DMS79 treated with DMSO at 0.1 percent for 48 hours (cell line): Measurements from ENCODE around the gene EYA2.

Experiments used
- DNase-seq: peaks from one replicate; lab custom pipeline; 2025; lab: John Stamatoyannopoulos, UW

Gene EYA2

DNA sequence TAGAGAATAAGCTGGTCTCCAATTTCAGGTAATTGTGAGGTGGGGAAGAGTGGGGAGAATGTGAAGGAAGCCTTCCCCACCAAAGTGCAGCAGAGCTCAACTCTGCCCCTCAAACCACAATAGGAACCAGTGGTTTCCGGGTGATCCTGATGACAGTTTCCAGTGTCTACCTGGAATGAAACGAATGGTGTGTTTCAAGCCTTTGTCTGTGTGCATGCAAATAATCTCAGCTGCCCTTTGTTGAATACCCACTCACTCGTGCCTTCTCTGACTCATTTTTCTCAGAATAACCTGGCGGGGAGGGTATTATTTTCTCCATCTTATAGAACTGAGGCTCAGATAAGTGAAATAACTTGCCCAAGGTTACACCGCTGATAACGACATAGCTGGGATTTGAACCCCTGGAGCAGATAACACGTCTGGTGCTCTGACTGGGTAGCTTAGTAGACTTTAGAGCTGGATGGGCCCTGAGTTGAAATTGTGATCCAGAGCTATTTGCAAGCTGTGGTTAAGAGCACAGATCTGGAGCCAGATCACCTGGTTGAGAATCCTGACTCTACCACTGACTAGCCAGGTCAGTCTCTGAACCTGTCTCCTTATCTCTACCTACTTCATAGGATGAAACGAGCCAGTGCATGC is 85.1 kb downstream of the EYA2 start:
- DNase-seq: no peak

DNA sequence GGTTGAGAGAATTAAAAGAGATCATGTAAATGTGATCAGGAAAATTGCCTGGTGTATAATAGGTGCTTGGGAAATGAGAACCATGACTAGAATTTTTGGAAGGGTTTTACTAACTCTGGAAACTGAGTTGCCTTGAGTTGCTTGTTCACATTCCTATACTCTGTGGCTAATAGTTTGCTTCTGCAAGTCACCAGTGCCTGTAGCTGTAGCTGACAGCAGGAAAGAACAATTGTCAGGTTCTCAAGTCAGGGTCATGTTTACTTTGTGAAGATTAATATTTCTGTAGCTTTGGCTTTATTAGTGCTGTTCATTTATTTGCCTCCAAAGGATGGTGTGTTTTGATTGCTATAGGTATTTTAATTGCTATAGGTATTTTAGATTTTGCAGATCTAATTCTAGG is 86.5 kb downstream of the EYA2 start:
- DNase-seq: no peak

DNA sequence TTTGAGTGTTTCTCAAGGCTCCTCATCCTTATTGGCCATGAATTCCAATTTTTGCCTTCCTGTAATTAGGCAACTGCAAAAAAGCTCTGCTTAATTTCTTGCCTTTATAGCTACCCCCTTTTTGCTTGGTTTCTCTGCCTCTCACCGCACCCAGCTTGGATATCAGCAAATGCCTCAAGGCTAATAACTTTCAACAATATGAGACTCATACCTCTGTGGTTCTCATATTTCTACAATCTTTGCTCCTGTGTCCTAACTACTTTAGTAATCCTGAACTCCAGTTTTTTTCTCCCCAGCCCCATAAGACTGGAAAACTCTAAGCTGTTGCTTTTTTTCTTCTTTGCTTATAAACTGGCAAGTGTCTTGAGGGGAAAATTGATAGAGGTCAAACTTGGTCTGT is 88.8 kb downstream of the EYA2 start:
- no peak for DNase-seq

DNA sequence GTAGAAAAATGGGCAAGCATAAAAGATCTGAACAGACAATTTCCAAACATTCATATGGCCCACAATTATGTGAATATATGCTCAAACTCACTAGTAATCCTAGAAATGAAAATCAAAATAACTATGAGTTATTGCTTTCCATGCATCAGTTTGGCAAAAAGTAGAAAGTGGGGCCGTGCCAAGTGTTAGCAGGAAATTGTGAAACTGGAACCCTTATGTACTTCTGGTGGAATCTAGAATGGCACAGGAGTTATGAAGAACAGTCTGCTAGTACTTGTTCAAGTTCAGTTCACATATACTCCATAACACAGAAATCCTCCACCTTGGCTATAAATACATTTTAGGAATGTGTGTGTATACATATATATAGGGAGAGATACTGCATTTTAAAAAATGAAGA is 89.8 kb downstream of the EYA2 start:
- no peak for DNase-seq

GRCh38 chr20:46985250-46985649 is 90.6 kb downstream of the EYA2 start:
- DNase-seq: no peak

GRCh38 chr20:46985671-46986070 is 91.0 kb downstream of the EYA2 start:
- DNase-seq: no peak

DNA sequence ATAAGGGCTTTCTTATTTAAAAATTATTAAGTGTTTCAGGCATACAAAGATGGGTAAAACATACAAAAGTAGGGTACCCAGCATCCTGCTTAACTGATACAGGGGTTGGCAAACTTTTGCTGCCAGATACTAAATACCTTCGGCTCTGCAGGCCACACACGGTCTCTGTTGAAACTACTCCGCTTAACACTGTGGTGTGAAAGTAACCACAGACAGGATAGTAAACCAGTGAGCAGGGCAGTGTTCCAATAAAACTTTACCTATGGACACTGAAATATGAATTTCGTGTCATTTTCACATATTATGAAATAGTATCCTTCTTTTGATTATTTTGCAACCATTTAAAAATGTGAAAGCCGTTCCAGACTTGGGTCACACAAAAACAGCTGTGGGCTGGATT is 92.4 kb downstream of the EYA2 start:
- DNase-seq: no peak

DNA sequence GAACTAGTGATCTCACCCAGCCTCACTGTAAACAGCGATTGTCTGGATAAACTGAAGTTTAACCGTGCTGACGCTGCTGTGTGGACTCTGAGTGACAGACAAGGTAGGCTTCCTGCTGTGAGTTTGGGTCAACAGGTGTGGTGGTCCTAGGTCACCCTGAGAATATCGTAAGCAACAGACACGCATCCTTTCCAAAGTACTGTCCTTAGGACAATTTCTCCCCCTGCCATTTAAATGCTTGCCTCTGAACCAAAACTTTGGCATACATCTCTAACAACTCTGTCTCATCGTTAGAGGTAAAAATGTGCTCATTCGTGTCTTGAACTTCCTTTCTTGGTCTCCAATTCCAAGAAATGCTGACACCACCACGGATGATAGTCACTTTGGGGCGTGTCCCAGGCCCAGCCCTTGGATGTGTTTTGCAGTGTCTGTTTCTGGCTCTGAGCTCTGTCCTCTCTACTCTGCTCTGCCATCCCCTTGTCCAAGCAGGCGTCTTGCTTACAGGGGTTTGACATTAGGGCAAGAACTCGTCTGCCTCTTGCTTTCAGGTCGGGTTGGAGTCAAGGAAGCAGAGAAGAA is 95.5 kb downstream of the EYA2 start:
- no peak for DNase-seq

GRCh38 chr20:46990596-46991104 is 96.0 kb downstream of the EYA2 start:
- DNase-seq: no peak

DNA sequence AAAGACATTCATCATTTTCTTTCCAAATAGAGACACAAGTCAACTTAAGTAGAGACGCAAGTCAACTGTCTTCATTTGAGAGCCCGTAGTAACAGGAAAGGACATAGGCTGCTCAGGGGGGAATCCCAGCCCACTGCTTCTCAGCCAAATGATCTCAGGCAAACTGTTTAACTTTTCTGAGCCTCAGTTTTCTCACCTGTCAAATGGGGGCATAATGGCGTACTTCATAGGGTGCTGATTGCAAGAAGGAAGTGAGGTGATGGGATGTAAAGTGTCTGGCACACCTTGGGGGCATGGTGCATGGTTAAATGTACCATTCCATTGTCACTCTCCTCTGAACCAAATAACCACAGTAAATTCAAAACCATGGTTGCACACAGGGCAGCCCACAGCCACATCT is 96.5 kb downstream of the EYA2 start:
- DNase-seq: no peak

DNA sequence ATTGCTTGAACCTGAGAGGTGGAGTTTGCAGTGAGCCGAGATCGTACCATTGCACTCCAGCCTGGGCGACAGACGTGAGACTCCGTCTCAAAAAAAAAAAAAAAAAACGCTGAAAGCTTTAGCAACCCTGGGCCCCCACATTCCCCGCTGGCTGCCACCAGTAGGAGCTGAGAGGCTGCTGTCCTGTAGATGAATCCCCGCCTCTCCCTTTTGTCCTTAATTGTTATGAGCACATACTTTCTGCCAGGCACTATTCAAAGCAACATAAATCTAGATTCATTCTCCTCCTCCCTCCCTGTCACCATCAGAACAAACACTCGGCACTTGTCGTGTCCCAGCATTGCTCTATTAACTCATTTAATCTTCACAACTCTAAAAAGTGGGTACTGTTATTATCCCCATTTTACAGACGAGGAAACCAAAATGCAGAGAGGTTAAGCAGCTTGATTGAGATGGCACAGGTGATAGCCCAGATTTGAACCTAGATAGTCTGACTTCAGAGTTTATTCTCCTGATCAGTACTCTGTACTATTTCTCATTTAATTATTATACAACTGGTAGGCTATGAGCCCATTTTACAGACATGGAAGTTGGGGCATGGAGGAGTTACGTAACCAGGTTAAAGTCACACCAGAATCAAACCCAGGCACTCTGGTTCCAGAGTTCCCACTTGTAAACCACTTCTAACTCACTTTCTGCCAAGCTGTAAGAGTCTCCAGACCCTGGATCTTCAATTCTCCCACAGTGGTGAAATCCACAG is 97.4 kb downstream of the EYA2 start:
- no peak for DNase-seq

DNA sequence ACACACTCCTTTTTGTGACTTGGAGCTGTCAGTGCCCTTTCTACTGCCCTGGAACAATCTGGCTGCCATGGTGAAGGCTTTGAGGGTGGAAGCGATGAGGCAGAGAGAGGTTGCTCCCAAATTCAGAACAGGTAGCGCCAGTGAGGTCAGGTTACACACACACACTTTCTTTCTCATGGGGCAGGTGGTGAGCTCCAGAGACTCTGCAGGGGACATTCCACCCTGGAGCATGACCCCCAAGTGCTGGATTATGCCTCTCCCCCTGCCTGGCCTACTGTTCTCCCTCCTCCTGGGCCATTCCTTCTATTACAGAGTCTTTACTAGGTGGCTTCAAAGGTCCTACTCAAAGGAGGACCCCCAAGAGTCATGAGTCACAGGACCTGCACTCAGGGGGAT is 98.0 kb downstream of the EYA2 start:
- no peak for DNase-seq

- no peak for DNase-seq
Observed at GRCh38 chr20:46993465-46994095, 98.9 kb downstream of the EYA2 start.

DNA sequence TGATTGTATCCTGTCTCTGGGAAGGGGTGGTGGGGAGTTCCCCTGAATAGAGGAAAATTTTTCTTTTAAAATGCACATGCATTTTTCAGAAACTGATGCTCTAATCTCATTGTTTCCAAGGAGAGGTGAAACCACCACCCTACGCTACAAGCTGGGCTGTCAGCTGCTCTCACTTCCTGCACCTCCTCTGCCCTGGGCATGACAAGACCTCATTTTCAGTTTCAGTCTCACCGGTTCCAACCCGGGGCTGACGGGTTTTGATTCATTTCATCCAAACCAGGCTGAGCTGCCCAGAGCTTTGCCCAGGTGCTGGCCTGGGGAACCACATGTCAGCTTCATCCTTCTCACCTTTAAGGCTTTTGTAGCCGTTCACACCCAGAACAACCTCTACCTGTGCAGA is 99.7 kb downstream of the EYA2 start:
- no peak for DNase-seq

DNA sequence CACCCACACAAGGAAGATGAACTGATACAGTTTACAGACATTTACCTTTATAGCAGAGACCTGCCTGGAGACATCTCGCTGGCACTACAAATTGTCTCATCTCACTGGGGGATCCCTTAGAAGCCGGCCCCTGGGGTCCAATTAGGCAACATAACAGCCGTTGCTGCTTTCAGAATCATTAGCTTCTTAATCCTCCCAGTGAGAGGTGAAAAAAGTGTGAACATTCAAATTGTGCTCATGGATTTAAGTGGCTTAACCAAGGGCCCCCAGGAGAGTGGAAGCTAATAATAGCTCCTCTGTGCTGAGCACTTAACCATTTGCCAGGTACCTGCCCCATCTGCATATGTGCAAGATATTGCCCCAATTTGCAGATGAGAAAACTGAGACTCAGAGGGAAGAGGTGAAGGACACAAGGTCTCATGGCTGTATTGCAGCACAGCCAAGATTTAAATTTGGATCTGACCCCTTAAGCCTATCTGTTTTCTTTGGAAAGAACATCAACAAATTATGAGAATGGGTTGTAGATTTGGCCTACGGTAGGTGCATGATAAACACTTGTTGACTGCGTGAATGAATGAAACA is 101.0 kb downstream of the EYA2 start:
- DNase-seq: no peak

- DNase-seq: no peak
Observed at GRCh38 chr20:46997187-46997586, 102.5 kb downstream of the EYA2 start.

DNA sequence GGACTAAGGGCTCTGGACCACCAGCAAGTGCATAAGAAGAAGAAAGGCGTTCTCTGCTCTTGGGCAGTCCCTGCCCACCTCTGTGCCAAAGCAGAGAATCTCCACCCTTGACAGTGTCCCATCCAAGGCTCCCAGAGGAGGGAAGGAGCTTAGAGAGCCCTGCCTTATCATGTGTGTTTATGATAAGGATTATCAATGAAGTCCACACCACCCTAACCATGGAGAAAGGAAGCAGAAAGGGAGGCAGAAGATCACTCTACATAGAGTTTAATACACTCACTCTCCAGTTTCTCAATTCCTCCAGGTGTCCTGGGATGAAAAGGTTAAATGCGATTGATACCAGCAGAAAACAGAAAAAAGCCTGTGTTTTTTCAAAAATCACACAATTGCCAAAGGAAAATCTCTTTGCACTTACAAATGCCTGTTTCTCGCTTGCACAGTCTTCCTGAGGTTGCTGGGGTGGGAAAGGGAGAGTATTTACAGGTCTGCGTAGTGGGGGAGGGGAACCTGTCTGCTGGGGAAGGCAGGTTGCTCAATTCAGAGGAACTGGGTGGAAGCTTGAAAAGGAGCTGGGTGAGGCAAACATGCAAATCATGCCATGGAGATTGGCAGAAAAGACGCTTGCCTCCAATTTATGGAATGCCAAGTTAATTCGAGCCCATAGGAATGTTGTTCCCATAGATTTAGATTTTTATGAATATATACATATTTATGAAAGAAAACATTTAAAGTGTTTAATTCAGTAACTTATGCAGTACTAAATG is 104.0 kb downstream of the EYA2 start:
- no peak for DNase-seq

GRCh38 chr20:46999801-47000465 is 105.3 kb downstream of the EYA2 start:
- no peak for DNase-seq

DNA sequence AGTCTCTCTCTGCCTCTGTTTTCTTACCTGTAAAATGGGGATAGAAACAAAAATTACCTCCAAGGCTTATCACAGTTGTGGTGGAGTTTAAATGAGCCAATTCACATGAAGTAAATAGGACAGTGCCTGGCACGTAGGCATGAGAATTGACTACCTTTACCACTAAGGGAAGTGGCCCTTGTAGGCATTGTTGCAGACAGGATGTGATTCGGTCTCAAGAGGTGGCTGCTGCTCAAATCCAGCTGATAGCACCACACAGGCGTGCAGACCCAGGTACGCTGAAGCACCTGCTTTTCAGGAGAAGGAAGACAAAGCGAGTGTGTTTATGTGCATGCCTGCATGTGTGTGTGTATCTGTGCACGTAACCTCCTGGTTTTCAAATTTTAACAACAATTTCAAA is 108.6 kb downstream of the EYA2 start:
- no peak for DNase-seq

DNA sequence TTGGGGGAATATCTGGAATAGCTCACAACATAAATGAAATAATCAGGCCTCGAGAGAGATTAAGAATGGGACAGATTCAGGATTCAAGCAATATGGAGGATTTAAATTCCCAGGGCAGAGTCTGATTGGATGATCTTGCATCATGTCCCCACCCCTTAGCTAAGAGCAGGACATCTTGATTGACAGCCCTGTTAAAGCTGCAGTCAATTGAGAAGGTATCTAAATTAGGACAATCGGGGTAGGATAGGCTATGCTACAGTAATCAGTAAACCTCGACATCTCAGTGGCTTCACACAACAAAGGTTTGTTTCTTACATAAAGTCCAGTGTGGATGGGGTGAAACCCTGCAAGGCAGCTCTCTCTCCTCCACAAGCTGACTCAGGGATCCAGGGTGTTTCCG is 109.5 kb downstream of the EYA2 start:
- no peak for DNase-seq
